ENCODE measurements around the gene AQP5. TPM values are rescaled to one million over a fixed set of nuclear protein-coding genes. Genes with fewer than 3 reads are reported as not detected.

Gene AQP5
- total RNA-seq, 4 donors from 2014 or later = 2.3 TPM; not detected in 3

DNA sequence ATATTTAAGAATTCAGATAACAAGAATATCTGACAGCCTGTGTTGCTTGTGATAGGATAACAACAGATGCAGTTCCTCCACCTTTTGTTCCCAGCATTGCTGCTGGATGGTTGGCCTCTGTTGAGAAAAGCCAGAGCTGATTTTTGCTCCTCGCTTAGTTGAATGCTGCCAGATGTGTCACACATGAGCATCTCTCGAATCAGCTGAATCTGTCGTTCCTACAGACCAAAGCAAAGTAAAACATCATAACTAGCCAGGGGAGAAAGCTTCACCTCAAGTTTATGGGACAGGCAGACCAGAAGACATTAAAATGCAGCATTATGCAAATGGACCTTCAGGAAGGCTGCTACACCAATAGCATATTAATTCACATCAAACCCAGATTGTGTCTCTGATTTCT, 43.5 kb downstream of the AQP5 start:
- intact Hi-C loops (cut with DNase I; ENCODE audit: low total_unique reads) = no loop called here
- Histone ChIP-seq H3K36me3 (no peaks in the 10 kb centered on the region), H3K9me3 (no peaks in the 10 kb centered on the region), H3K27ac (no peak overlapping the region), H3K4me3 (no peak overlapping the region), H3K4me1 (no peaks in the 10 kb centered on the region), H3K27me3 (no peaks in the 10 kb centered on the region)
- TF ChIP-seq, protein P1, sequence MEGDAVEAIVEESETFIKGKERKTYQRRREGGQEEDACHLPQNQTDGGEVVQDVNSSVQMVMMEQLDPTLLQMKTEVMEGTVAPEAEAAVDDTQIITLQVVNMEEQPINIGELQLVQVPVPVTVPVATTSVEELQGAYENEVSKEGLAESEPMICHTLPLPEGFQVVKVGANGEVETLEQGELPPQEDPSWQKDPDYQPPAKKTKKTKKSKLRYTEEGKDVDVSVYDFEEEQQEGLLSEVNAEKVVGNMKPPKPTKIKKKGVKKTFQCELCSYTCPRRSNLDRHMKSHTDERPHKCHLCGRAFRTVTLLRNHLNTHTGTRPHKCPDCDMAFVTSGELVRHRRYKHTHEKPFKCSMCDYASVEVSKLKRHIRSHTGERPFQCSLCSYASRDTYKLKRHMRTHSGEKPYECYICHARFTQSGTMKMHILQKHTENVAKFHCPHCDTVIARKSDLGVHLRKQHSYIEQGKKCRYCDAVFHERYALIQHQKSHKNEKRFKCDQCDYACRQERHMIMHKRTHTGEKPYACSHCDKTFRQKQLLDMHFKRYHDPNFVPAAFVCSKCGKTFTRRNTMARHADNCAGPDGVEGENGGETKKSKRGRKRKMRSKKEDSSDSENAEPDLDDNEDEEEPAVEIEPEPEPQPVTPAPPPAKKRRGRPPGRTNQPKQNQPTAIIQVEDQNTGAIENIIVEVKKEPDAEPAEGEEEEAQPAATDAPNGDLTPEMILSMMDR (IDR thresholded peaks at IDR 0.05) = no peak
- TF ChIP-seq POLR2A (IDR thresholded peaks at IDR 0.05) = no peak
- DNase-seq = no peak

DNA sequence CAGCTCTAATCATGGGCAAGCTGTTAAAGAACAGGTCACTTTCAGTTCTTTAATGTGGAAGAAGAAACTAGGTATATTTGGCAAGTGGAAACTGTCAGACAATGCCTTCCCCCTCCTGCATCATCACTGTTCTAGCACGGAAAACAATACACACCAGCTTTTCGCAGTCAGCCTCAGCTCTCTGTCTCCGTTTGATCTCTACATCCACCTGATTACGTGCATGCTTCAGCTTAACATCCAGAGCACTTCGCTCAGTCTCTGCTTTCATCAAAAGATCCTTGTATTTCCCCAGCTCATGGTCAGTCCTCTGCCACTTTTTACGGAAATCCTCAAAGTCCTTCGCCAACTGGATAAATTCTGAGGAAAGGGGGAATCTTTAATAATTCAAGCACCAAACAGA, 44.6 kb downstream of the AQP5 start:
- H3K27ac ChIP-seq = no peak overlapping the region
- DNase-seq = no peak
- no peaks in the 10 kb centered on the region for H3K27me3 ChIP-seq
- H3K9me3 ChIP-seq = no peaks in the 10 kb centered on the region
- TF ChIP-seq, protein P1 (IDR thresholded peaks at IDR 0.05) = no peak
- TF ChIP-seq POLR2A (IDR thresholded peaks at IDR 0.05) = no peak
- H3K4me3 ChIP-seq = no peak overlapping the region
- intact Hi-C loops (cut with DNase I; ENCODE audit: low total_unique reads) = no loop called here
- no peaks in the 10 kb centered on the region for H3K36me3 ChIP-seq
- no peaks in the 10 kb centered on the region for H3K4me1 ChIP-seq

- Histone ChIP-seq H3K4me3 (no peak overlapping the region), H3K4me1 (no peaks in the 10 kb centered on the region), H3K36me3 (no peaks in the 10 kb centered on the region), H3K9me3 (no peaks in the 10 kb centered on the region), H3K27ac (no peak overlapping the region), H3K27me3 (no peaks in the 10 kb centered on the region)
- no peak for DNase-seq
- intact Hi-C loops (cut with DNase I; ENCODE audit: low total_unique reads) = no loop called here
- TF ChIP-seq POLR2A (IDR thresholded peaks at IDR 0.05) = no peak
- TF ChIP-seq, protein P1 (IDR thresholded peaks at IDR 0.05) = no peak
Measured at GRCh38 chr12:50006754-50007442, 45.2 kb downstream of the AQP5 start.

- Histone ChIP-seq H3K27ac (no peak overlapping the region), H3K27me3 (no peaks in the 10 kb centered on the region), H3K9me3 (no peaks in the 10 kb centered on the region), H3K36me3 (no peaks in the 10 kb centered on the region), H3K4me1 (no peaks in the 10 kb centered on the region), H3K4me3 (no peak overlapping the region)
- no peak for DNase-seq
- intact Hi-C loops (cut with DNase I; ENCODE audit: low total_unique reads) = no loop called here
- TF ChIP-seq, protein P1 (IDR thresholded peaks at IDR 0.05) = no peak
- no peak for TF ChIP-seq POLR2A (IDR thresholded peaks at IDR 0.05)
Measured at GRCh38 chr12:50013361-50014147, 51.9 kb downstream of the AQP5 start.

- Histone ChIP-seq H3K27ac (no peak overlapping the region), H3K4me1 (no peaks in the 10 kb centered on the region), H3K4me3 (no peak overlapping the region), H3K36me3 (no peaks in the 10 kb centered on the region), H3K9me3 (no peaks in the 10 kb centered on the region), H3K27me3 (no peaks in the 10 kb centered on the region)
- TF ChIP-seq, protein P1 (IDR thresholded peaks at IDR 0.05) = no peak
- TF ChIP-seq POLR2A (IDR thresholded peaks at IDR 0.05) = no peak
- intact Hi-C loops (cut with DNase I; ENCODE audit: low total_unique reads) = no loop called here
- no peak for DNase-seq
Measured at GRCh38 chr12:50014342-50014741, 52.7 kb downstream of the AQP5 start.
